ENCODE data around the gene CFAP251.
A peak's percentile ranks its signal among the peaks of the same experiment; 100 is the strongest.
"Not testable (repeated sequence)": the region's sequence is repeated elsewhere in the genome, so short reads cannot be mapped to it uniquely, and the experiment has no call there.

The CFAP251 gene

GRCh38 chr12:122024132-122024785, 105.9 kb downstream of the CFAP251 start:
- no peak for DNase-seq (ENCODE audit: low read depth in 1 of 2, low spot score in 1 of 2)

DNA sequence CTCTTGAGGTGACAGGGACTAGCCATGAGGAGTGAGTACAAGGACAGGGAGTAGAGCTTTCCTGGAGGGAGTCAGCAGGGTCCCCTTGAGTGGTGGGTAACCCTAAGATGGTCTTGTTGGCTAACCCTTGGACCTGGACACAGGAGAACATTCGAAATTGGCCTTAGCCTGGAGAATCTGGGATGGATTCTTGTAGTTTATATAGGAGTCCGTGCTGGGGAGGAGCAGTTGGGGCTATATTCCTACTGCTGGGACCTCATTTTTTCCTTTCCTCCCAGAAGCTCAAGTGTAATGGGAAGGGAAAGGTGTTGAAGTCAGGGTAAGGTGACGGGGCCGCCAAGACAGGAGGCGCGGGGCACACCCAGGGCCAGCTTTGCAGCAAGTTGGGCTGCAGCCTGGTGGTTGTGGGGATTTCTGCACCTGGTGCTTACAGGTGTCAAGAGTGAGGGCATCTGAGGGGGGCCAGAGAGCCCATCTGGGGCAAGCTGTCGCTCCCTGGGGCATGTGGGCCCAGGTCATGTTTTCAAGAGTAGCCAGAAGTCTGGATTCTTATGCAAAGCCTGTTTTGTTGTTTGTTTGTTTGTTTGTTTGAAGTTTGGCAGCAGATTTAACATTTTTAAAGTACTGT, 108.4 kb downstream of the CFAP251 start:
- DNase-seq (ENCODE audit: low read depth in 1 of 2, low spot score in 1 of 2): no peak

GRCh38 chr12:122028165-122028904, 109.9 kb downstream of the CFAP251 start:
- DNase-seq (ENCODE audit: low read depth in 1 of 2, low spot score in 1 of 2): no peak

DNA sequence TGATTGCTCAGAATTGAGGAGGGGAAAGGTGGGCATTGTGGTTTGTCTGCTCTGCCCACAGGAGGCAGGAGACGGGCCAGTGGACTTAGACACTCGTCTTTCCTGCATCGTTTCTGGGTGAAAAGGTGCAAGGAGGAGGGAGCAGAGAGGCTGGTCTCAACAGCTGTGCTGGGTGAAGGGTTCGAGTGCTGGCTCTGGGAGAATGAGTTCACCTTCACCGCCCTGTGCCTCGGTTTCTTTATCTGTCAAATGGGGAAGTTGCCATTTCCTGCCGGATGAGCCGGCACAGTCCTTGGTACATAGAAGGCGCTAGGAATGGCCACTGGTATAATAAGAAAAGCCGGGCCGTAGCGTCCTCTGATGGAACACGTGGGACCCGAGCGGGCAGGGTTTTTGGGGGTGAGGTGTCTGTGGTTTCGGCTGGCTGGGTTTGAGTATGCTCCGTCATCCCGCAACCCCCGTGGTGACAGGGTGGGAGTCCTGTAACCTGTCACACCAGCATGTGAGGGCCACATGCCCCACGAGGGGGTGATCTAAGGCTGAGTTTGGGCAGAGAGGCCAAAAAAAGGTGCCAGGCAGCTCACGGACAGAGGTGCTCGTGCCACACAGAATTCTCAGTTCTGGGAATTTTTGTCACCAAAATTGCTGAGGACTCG, 110.6 kb downstream of the CFAP251 start:
- no peak for DNase-seq (ENCODE audit: low read depth in 1 of 2, low spot score in 1 of 2)

DNA sequence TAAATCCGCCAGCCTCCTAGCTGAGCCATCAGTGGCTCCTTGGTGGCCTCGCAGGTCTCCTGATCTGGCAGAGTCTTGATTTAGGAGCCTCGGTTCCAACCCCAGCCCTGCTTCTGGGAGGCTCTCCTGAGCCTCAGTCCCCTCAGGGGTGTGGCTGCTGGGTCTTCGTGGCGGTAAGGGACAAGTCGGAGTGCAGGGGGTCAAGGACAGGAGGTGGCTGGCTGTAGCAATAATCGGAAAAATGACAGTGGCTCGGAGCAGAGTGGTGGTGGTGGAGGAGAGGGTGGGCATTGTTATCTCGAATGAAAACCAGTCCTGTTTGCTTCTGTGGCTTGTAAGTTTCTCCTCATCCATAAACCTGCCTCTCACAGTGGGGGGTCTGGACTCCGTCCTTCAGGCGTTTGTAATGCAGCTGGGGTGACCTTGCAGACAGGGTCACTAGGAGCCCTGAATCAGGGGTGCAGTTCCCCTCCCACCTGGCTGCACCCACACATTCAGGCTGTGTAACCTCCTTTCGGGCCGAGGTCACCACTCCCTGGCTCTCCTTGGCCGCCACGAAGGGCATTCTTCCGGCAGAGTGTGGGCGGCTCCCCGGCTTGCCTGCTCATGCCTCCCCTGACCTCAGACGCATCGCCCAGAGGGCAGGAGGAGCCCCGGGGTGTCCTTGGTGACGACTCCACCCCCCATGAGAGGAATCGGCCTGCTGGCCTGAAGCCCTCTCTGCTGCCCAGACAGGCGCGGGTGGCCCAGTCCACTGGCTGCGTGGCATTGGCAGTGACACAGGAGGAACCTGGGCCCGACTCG, 111.4 kb downstream of the CFAP251 start:
- DNase-seq (ENCODE audit: low read depth in 1 of 2, low spot score in 1 of 2): no peak

GRCh38 chr12:122030424-122031035, 112.1 kb downstream of the CFAP251 start:
- DNase-seq (ENCODE audit: low read depth in 1 of 2, low spot score in 1 of 2): no peak

GRCh38 chr12:122031342-122032216, 113.2 kb downstream of the CFAP251 start:
- peak; percentile 31 to 46 for DNase-seq (ENCODE audit: low read depth in 1 of 2, low spot score in 1 of 2)

- DNase-seq (ENCODE audit: low read depth in 1 of 2, low spot score in 1 of 2): no peak
Observed at GRCh38 chr12:122032580-122032979, 114.2 kb downstream of the CFAP251 start.

- DNase-seq (ENCODE audit: low read depth in 1 of 2, low spot score in 1 of 2): no peak
Observed at GRCh38 chr12:122035292-122035691, 116.9 kb downstream of the CFAP251 start.

GRCh38 chr12:122036153-122036552, 117.8 kb downstream of the CFAP251 start:
- no peak for DNase-seq (ENCODE audit: low read depth in 1 of 2, low spot score in 1 of 2)

DNA sequence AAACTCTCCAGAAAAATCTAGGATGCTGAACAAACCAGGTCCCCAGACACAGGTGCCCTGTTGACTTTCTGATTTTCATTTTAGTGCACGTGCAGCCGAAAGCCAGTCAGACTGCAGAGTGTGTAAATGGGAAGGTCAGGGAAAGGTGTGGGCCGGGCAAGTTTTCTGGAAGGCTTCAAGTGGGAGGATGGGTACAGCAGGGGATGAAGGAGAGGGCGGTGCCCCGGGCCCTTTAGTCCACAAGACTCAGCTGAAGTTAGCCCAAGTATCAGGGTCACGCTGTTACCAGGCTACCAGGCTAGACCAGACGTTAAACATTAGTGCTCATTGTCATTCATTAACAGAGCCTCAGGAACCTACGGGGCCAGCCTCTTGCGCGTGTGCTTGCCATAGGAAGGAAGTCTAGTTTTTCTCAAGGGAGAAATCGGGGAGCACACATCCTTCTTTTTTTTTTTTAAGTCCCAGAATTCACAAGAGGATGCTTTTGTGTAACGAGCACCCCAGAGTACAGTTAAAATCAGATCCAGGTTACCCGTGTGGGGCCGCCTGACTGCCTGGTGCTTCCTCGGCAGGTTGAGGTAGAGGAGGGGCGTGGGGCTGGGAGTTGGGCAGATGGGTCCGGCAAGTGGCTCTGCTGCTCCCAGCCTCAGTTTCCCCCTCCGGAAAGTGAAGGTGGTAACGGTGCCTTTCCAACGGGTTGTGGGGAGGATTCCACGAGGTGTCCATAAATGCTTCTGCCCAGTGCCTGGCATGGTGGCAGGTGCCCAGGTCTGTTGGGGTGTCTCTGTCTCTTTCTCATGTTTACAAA, 122.4 kb downstream of the CFAP251 start:
- no peak for DNase-seq (ENCODE audit: low read depth in 1 of 2, low spot score in 1 of 2)

GRCh38 chr12:122041458-122041857, 123.1 kb downstream of the CFAP251 start:
- DNase-seq (ENCODE audit: low read depth in 1 of 2, low spot score in 1 of 2): not testable (repeated sequence)

DNA sequence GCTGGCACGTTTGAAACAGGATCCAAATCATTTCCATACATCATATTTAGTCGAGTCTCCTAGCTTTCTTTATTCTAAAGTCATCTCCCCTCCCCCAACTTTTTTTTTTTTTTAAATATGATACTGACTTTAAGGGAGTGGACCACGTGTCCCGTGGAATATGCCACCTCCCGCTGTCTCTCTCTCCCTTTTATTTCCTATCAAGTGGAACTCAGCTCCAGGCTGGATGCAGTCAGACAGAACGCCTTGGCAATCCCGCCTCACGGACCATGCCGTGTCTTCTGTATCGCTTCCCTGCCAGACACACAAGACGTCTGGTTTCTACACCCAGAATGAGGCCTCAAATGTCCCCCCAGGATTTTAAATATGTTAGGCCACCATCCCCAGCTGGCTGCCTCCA, 124.5 kb downstream of the CFAP251 start:
- DNase-seq (ENCODE audit: low read depth in 1 of 2, low spot score in 1 of 2): no peak

DNA sequence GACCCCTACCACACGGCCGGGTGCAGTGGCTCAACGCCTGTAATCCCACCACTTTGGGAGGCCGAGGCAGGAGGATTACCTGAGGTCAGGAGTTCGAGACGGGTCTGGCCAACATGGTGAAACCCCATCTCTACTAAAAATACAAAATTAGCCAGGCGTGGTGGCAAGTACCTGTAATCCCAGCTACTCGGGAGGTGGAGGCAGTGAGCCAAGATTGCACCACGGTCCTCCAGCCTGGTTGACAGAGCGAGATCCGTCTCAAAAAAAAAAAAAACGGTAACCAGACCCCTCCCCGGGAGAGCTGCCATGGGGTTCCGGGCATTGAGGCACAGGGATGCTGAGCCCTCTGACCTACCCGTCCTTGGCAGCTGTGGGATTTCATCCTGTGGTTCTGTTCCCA, 125.1 kb downstream of the CFAP251 start:
- no peak for DNase-seq (ENCODE audit: low read depth in 1 of 2, low spot score in 1 of 2)

DNA sequence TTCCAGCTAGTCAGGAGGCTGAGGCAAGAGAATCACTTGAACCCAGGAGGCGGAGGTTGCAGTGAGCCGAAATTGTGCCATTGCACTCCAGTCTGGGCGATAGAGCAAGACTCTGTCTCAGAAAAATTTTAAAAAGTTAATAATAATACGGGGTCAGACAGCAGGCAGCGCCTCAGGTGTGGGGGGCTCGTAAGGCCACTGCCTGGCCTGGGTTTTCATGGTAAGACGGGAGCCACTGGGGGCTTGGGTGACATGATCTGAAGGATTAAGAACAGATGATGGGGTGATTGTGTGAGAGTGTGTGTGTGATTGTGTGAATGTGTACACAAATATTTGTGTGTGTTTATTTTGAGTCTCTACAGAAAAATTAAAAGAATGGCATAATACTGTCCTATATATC, 126.9 kb downstream of the CFAP251 start:
- no peak for DNase-seq (ENCODE audit: low read depth in 1 of 2, low spot score in 1 of 2)

- DNase-seq (ENCODE audit: low read depth in 1 of 2, low spot score in 1 of 2): no peak
Observed at GRCh38 chr12:122046145-122046544, 127.8 kb downstream of the CFAP251 start.

DNA sequence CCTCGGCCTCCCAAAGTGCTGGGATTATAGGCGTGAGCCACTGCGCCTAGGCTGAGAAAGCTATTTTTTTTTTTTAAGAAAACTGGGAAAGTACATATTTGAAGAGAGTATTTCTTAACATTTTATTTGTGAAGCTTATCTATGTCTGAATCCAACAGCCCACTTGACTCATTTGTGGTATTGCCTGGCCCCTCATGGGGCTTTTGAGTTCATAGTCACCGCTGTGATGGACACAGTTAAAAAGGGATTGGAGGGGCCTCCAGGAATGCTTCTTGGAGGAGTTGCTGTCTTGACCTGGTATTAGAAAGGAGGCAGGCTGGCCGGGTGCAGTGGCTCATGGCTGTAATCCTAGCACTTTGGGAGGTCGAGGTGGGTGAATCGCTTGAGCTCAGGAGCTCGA, 129.8 kb downstream of the CFAP251 start:
- DNase-seq (ENCODE audit: low read depth in 1 of 2, low spot score in 1 of 2): no peak

- DNase-seq (ENCODE audit: low read depth in 1 of 2, low spot score in 1 of 2): no peak
Observed at GRCh38 chr12:122049827-122050226, 131.4 kb downstream of the CFAP251 start.

DNA sequence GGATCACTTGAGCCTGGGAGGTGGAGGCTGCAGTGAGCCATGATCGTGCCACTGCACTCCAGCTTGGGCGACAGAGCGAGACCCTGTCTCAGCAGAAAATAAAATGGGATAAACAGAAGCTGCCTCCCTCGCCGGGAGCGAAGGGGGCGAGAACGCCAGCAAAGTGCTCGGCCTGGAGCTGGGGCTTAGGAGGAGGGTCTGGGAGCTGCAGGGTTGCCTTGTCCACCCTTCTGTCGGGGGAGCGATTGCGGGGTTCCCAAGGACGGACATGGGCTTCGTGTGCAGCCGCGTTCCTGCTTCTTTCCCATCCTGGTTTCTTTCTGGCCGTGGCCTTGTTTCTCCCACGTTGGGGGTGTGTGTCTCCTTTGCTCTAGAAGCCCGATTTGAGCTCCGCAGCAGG, 132.3 kb downstream of the CFAP251 start:
- no peak for DNase-seq (ENCODE audit: low read depth in 1 of 2, low spot score in 1 of 2)
